ENCODE results near the gene AFF4.
"Not testable (repeated sequence)": the region's sequence is repeated elsewhere in the genome, so short reads cannot be mapped to it uniquely, and the experiment has no call there.

The AFF4 gene

DNA sequence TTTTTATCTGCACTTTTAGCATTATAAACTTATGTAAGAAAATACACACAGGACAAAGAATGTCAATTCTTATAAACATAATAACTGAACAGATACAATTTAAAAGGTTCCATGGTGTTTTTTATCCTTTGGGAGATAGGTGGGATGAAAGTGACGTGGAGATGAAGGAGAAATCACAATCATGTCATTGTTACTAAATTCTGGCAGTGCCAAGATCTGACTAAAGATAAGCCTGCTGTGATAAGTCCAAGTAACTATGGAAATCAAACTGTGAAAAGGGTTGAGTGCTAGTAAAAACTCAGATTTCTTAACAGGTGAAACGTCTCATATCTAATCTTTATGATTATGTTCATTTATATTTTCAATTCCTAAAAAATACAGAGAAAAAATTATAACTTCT, 78.9 kb downstream of the AFF4 start:
- ATAC-seq, result no peak

DNA sequence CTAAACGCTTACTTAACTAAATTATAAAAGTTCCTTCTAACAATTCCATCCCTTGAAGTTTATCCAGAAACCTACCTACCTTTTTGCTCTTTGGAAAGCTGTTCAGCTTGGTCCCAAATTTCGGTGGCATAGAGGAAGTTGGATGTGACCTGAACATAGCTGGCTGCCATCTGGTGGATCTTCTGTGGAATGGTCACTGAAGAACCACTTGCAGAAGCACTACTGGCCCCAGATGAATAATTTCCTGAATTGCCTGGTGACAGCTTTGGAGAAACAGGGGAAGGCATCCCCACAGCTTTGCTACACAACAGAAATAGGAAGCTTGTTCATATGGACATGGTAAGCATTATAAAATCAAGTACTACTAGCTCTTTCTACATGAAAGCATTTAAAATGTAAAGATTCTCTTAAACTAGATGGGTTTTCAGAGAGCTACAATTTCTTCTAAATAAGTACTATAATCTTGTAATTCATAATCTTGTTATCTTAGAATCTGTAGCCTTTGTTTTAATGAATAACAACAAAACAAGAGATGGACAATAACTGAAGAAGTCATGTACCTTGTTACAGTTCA, 80.1 kb downstream of the AFF4 start:
- peak in 1 of 2 donors; percentile 53 for ATAC-seq

- ATAC-seq, result no peak
Observed at GRCh38 chr5:132877938-132878337, 85.5 kb downstream of the AFF4 start.

DNA sequence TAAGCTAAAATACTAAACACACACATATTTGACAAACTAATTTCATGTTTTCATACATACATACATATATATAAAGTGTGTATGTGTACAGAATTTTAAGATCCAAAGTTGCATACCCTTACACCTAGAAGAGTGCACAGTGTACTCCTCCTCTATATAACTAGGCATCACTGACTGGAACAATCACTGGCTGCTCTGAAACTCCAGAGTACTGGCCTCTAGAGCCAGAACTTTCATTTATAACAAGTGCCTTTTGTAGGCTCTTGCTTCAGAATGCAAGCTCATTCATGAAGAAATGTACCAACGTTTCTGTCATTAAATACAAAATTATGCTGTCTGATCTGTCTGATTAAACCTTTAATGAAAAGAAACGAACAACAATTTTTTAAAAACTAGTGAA, 86.0 kb downstream of the AFF4 start:
- no peak for ATAC-seq

GRCh38 chr5:132876020-132876759, 87.2 kb downstream of the AFF4 start:
- ATAC-seq, result no peak

DNA sequence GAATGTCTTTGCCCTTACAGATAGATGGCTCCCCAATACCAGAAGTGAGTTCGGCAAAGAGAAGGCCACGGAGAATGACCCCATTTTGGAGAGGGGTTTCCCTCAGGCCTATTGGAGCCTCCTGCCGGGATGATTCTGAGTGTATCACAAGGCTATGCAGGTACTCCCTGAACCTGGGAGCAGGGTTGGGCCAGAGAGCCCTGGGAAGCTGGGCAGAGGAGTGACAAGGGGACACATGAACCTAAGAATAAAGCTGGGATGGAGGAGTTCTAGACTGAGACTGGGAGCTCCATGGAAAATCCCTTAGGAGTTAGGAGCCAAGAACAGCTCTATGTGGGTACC, 89.5 kb downstream of the AFF4 start:
- no peak for ATAC-seq

DNA sequence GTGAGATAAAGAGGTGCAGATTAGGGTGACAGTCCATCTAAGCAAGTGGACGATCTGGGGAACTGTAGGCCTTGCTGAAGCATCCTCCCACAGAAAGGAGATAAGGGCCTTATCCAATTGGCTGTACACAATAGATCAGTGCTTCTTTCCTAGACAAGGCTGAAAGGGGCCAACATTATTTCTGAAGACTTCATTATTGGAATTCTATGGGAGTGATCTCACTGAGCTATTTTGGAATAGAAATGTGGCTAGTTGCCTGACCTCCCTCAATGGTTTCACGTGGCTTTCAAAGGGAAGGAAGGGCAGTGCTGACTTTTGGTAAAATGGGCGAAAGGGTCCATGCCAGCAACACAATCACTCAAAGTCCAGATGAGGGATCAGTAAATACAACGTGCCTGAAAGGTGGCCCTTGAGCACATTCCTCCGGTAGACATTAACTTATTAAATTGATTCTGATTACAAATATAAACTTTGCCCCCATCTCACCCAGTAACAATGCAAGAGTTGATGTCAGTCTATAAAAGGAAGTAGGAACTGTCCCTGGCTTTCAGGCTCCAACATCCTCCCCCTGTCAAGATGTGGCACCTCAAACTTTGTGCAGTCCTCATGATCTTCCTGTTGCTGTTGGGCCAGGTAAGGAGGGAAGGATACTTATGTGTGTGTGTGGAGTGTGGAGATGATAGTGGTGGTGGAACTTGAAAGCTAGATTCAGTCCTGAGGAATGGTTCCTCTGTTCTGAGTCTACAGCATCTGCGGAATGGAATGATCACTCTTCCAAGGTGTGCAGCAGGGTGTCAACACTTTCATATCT, 90.1 kb downstream of the AFF4 start, which contains the start of gene LEAP2:
Gene LEAP2 (plus strand): TSS at position 550 of the 811 bp plus-strand sequence. CDS start 27 bp downstream, at position 577.
- ATAC-seq, result no peak

DNA sequence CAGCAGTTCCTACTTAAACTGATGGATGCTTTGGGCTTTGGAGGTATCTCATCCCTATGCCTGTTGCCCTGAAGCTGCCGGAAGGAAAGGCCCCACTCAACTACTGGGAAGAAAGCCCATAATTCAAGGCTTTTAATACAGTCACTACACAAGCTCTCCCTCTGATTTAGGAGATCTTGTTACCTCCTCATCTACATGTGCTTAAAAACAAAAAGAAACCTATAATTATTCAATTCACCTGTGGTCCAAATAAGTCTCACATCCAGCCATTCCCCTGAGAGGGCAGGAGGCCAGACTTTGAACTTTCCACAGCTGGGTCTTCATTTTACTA, 90.7 kb downstream of the AFF4 start:
- no peak for ATAC-seq

DNA sequence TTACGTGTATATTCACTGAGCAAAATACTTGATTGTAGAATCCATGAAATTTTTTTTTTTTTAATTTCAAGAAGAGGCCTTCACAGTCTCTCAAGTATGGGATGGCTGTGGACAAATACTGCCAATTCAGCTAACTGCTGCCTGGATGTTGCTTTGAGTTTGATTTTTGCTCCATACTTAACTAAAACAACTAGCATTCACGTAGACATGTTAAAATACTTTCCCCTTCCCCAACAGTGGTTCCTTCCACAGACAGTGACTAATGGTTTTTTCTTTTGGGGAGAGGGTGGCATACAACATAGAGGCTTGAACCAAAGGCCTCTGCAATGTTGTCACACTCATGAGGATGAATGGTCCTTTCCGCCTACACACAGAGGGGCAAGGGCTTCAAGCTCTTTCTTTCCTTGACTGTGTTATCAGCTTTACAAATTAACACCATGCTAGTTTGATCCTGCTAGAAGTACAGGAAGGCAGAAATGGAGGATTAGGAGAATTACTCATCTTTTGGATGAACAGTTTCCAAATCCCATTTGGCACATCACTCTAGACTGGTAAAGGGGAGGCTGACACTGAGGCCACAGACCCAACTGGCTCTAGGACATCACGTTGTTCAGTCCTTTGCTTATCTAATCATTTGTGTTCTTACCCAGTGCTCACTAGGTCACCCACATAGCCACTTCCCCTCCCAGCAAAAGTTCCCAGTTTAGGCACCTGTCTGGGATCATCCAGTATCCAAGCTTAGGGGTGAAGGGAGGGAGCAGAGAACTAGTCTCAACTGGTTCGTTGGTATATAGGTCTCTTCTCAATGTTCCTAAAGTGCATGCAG, 91.8 kb downstream of the AFF4 start:
- no peak for ATAC-seq

- ATAC-seq, result no peak
Observed at GRCh38 chr5:132870801-132871200, 92.6 kb downstream of the AFF4 start.

DNA sequence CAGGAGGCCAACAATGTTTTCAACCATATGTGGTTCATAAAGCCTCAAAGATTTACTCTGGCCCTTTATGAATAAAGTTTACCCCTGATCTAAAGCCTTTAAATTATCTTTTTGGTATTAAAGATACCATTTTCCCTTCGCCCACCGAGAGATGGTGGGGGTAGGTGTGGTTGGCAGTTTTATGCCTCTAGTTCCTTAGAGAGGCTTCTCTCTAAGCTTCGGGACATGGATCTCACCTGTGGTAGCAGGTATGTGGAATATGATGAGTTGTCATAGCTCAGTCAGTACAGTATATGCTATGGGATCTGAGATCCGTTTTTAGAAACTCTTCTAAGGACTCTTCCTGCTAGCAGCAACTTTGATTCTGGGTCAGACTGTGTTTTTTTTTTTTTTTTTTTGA, 94.7 kb downstream of the AFF4 start:
- no peak for ATAC-seq

- ATAC-seq, result peak; percentile 12 to 15
Observed at GRCh38 chr5:132867046-132867451, 96.4 kb downstream of the AFF4 start.

DNA sequence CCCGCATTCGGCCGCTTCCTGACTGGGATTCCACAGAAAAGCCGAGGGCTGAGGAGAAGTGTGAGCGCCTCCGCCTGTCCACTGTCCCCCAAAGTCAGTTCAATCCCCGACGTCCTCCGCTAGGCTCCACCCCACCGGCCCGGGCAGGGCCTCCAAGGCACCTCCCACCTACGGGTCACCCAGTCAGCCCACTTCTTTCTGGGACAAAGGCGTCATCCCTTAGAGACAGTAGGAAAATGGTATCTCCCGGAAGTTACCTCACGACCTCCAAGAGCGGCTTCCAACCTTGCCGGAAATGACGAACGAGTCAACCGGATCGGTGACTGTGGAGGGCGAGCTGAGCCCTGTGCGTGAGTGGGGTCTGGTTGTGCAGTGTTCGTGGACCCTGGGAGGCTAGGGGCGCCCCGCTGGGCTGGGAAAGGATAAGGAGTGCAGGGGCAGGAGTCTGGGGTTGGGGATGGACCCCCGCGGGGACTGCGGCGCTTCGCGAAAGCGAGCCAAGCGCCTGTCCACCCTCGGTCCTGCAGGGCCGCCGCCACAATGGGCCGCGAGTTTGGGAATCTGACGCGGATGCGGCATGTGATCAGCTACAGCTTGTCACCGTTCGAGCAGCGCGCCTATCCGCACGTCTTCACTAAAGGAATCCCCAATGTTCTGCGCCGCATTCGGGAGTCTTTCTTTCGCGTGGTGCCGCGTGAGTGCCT, 96.9 kb downstream of the AFF4 start, which contains the start of the genes GDF9 and UQCRQ:
Gene GDF9 (minus strand): TSS at position 128 of the 704 bp plus-strand sequence. CDS start 1,936 bp downstream, outside the sequence.
Gene UQCRQ (plus strand): TSS at position 301 of the 704 bp plus-strand sequence. CDS start 240 bp downstream, at position 541.
- peak; percentile 99 for ATAC-seq

DNA sequence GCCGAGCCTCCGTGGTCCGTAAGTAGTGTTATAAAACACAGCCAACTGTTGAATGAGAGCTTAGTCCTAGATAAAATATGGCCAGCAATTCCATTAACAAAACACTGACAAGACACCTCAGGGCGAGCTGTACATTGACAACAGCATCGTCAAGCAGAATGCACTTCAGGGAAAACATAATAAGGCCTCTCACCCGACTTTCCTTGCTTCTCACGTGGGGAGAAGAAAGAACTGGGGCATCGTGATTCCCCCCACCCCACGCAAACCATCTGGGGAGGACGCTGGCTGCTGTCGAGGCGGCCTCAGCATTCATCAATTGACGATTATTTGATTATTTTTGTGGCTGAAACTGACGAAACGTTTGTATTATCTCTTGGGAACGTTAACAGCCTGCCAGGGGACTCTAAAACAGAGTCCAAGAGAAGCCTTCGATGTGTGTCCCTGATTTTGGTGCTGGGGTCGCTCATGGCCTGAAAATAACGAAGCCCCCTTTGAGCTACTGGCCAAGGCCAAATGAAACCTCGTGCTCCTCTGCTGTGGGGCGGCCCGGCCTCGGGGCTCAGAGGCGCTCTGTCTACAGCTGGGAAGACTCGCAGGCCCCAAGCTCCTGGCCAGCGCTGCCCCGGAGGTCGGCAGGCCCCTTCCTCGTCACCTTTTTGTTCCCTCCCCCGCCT, 97.6 kb downstream of the AFF4 start:
- ATAC-seq, result peak; percentile 5 to 7

DNA sequence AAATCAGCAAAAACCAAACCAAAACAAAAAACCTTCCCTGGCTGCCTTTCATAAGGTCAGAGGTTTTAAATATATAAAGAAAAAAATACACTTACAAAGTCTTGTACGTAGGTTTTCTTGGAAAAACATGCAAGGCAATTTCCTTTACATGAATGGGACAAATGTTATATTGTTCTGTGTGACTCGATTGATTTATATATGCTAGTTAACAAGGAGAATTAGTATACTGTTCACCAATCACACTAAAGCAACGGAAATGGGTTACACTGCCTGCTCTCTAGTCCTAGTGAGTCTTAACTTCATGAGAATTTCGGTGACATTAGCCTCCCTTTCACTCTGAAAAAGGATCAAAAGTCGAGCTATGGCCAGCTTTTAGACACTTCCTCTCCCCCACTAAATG, 102.7 kb downstream of the AFF4 start:
- ATAC-seq, result no peak

- no peak for ATAC-seq
Observed at GRCh38 chr5:132859889-132860437, 103.5 kb downstream of the AFF4 start.

GRCh38 chr5:132856011-132856410, 107.4 kb downstream of the AFF4 start:
- no peak for ATAC-seq

GRCh38 chr5:132854992-132855391, 108.4 kb downstream of the AFF4 start:
- not testable (repeated sequence) for ATAC-seq

DNA sequence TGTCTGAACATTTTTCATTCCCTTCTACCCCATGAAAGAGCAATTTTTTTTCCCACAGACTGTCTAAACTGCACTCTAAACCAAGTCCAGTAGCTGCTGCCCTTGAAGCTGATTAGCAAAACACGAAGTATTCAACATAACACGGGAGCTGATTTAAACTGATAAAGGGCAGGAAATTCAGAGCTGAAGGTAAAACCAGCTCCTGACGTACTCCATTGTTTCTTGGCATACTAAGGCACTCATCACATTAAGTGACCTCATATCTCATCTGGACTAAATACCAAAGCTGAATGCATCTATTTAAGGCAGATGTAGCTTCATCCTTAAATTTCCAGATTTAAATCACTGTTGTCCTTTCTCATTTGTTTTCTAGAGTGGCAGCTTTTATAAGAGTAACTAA, 109.1 kb downstream of the AFF4 start:
- no peak for ATAC-seq

DNA sequence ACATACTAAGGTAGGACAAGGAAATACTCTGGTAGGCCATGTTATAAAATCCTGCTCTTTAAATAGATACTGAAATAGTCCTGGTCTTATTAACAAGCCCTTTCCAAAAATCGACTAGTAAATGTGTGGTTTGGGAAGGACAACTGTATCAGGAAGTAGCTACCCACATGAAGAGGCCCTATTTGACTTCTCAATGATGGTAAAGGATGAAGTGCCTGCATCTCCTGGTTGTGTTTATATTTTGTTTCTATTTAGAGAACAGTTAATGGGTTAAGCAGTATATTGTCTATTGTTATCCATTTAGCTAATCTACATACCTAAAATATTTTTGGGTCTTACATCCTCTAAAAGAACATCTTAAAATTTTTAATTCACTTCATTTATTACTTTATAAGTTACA, 109.6 kb downstream of the AFF4 start:
- no peak for ATAC-seq

GRCh38 chr5:132853323-132853722, 110.1 kb downstream of the AFF4 start:
- ATAC-seq, result no peak
